Muscle of leg (tissue), 9 donors: ENCODE results near the gene MOAP1. TPM values are rescaled to one million over a fixed set of nuclear protein-coding genes. Genes with fewer than 3 reads are reported as not detected.

Experiments used
- polyA plus RNA-seq, 8 donors: library from polyadenylated mRNA; unstranded; fragments of 120-200 nt; gene quantifications; one replicate each; pipeline versions ENCODE4 v1.2.1 to v1.2.3, GENCODE V29; 2013; ENCODE audit warnings: inconsistent platforms in 1 of 8, low replicate concordance in 1 of 8; ENCODE audit not compliant: insufficient read length in 8 of 8, insufficient read depth in 1 of 8
- total RNA-seq: library from RNA; stranded (reverse); fragments of 120-200 nt; gene quantifications from one replicate; pipeline ENCODE4 v1.2.4, GENCODE V29; 2013

The MOAP1 gene
- total and polyA plus RNA-seq, 9 donors: 21.0 to 27.0 (median 22.8) TPM

Other genes with a start within 250 kb of the MOAP1 start
- 10.0 TPM for gene ITPK1, start 69.0 kb downstream of the MOAP1 start, total RNA-seq
- 10 to 100 TPM; 13.7 to 25.7 (median 17.8) TPM for gene ITPK1, start 69.0 kb downstream of the MOAP1 start, polyA plus RNA-seq
- gene LYSET, start 420 bp upstream of the MOAP1 start, total RNA-seq: 12.1 TPM
- 10 to 100 TPM; 13.9 to 19.2 (median 16.3) TPM for gene LYSET, start 420 bp upstream of the MOAP1 start, polyA plus RNA-seq
- gene GON7, start 22.2 kb upstream of the MOAP1 start, total RNA-seq: 10.8 TPM
- gene GON7, start 22.2 kb upstream of the MOAP1 start, polyA plus RNA-seq: 10 to 100 TPM in 3 of 8 donors, 1 to 10 TPM in 5; 8.6 to 12.5 (median 9.4) TPM
- 20.6 TPM for gene UBR7, start 22.4 kb upstream of the MOAP1 start, total RNA-seq
- 10 to 100 TPM; 23.2 to 29.5 (median 25.7) TPM for gene UBR7, start 22.4 kb upstream of the MOAP1 start, polyA plus RNA-seq
- 18.9 TPM for gene BTBD7, start 148.1 kb upstream of the MOAP1 start, total RNA-seq
- 10 to 100 TPM; 17.2 to 27.2 (median 20.6) TPM for gene BTBD7, start 148.1 kb upstream of the MOAP1 start, polyA plus RNA-seq
- gene COX8C, start 162.3 kb upstream of the MOAP1 start, total RNA-seq: not detected
- gene COX8C, start 162.3 kb upstream of the MOAP1 start, polyA plus RNA-seq: under 1 TPM in 4 of 8 donors, not detected in 4; 0.23 to 0.74 (median 0.34) TPM
- gene UNC79, start 246.0 kb upstream of the MOAP1 start, total RNA-seq: 0.27 TPM
- gene UNC79, start 246.0 kb upstream of the MOAP1 start, polyA plus RNA-seq: under 1 TPM; 0.24 to 0.60 (median 0.37) TPM